ENCODE measurements around the gene ABHD11. TPM values are rescaled to one million over a fixed set of nuclear protein-coding genes. Genes with fewer than 3 reads are reported as not detected.
A peak's percentile ranks its signal among the peaks of the same experiment; 100 is the strongest.

ABHD11 gene
- total RNA-seq, 2 experiments from 2014 or later, result 8.5 to 11.5 TPM

- Histone ChIP-seq H3K27ac (ENCODE audit: low read depth in 1 of 2, low read length in 2 of 2) (no peak overlapping the region), H3K36me3 (ENCODE audit: insufficient read depth, low read length) (peaks cover 39% of the 10 kb centered on the region), H3K4me3 (ENCODE audit: low read length) (no peak overlapping the region), H3K9me3 (ENCODE audit: control insufficient read depth in 1 of 2, insufficient read depth in 1 of 2, low read length in 2 of 2) (no peaks in the 10 kb centered on the region), H3K4me1 (ENCODE audit: insufficient read depth, low read length) (peaks cover 4% of the 10 kb centered on the region), H3K27me3 (ENCODE audit: control insufficient read depth in 1 of 2, insufficient read depth in 2 of 2, low read length in 2 of 2) (no peaks in the 10 kb centered on the region)
- DNase-seq (peak in 4 of 14 experiments; percentile 19 to 65 (median 48)), ATAC-seq (ENCODE audit: poor library complexity) (peak; percentile 37)
- no peaks in the 10 kb centered on the region for H3K27me3 Mint-ChIP-seq
- H3K4me3 Mint-ChIP-seq, result no peak overlapping the region
- CTCF ChIA-PET, result interaction anchor here (0.9 to 1.0 kb wide), 2 partner anchors 33 kb away, joined by 3 to 5 read pairs; no protein-coding TSS in a partner anchor
- TF ChIP-seq CTCF (IDR thresholded peaks at IDR 0.05), result peak; percentile 46
- H3K9me3 Mint-ChIP-seq, result no peaks in the 10 kb centered on the region
- H3K27ac Mint-ChIP-seq, result peak overlapping the region; percentile 44
- peaks cover 39% of the 10 kb centered on the region for H3K36me3 Mint-ChIP-seq (ENCODE audit: low read depth)
- H3K4me1 Mint-ChIP-seq (ENCODE audit: low read depth), result peaks cover 2% of the 10 kb centered on the region
- intact Hi-C loops (cut with DNase I, micrococcal nuclease), result no loop called here
- POLR2A ChIA-PET, result interaction anchor here (1.0 kb wide), 1 partner anchor 37 kb away, joined by 4 read pairs; the partner anchor contains the start of gene ABHD11
These were observed 37.1 kb downstream of the ABHD11 start for GRCh38 chr7:73701357-73701995.

DNA sequence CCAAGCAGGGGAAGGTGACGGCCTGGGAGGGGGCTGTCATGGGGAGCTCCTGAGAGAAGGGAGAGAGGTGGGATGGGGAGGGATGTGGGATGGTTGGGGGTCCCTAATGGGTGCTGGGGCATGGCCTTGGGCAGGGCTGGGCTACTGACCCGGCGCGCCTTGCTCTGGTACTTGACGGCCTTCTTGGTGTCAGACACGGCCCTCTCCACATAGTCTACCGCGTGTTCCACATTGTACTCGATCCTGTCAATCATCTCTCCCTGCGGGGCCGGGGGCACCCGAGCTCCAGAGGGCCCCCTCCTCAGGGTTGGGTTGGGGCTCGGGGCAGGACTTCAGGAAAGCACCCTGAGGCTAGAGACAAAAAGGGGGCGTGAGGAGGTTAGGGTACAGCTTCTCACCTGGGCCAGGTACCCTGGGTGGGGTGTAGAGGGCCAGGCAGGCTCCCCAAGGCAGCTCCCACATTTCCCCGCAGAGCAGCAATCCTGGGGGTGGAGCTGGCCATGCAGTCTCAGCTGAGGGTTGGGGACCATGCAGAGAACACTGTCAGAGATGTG is 37.9 kb downstream of the ABHD11 start:
- no peak for DNase-seq
- no peaks in the 10 kb centered on the region for H3K9me3 Mint-ChIP-seq
- no peaks in the 10 kb centered on the region for H3K27me3 ChIP-seq (ENCODE audit: control insufficient read depth in 1 of 2, insufficient read depth in 2 of 2, low read length in 2 of 2)
- ChIA-PET CTCF (interaction anchor here (0.9 kb wide), 1 partner anchor 34 kb away, joined by 3 read pairs; no protein-coding TSS in a partner anchor), POLR2A (no interaction called here)
- no peak overlapping the region for H3K4me3 ChIP-seq (ENCODE audit: low read length)
- H3K4me3 Mint-ChIP-seq, result no peak overlapping the region
- peaks cover 3% of the 10 kb centered on the region for H3K4me1 Mint-ChIP-seq (ENCODE audit: low read depth)
- H3K27ac Mint-ChIP-seq, result no peak overlapping the region
- intact Hi-C loops (cut with DNase I, micrococcal nuclease), result no loop called here
- no peaks in the 10 kb centered on the region for H3K9me3 ChIP-seq (ENCODE audit: control insufficient read depth in 1 of 2, insufficient read depth in 1 of 2, low read length in 2 of 2)
- TF ChIP-seq CTCF (IDR thresholded peaks at IDR 0.05), result no peak
- H3K27ac ChIP-seq (ENCODE audit: low read depth in 1 of 2, low read length in 2 of 2), result no peak overlapping the region
- peaks cover 47% of the 10 kb centered on the region for H3K36me3 ChIP-seq (ENCODE audit: insufficient read depth, low read length)
- no peak for ATAC-seq (ENCODE audit: poor library complexity)
- H3K4me1 ChIP-seq (ENCODE audit: insufficient read depth, low read length), result peaks cover 4% of the 10 kb centered on the region
- H3K36me3 Mint-ChIP-seq (ENCODE audit: low read depth), result peaks cover 48% of the 10 kb centered on the region
- no peaks in the 10 kb centered on the region for H3K27me3 Mint-ChIP-seq

GRCh38 chr7:73700069-73700423 is 38.6 kb downstream of the ABHD11 start:
- H3K9me3 ChIP-seq (ENCODE audit: control insufficient read depth in 1 of 2, insufficient read depth in 1 of 2, low read length in 2 of 2), result no peaks in the 10 kb centered on the region
- ATAC-seq (ENCODE audit: poor library complexity), result no peak
- no peak overlapping the region for H3K27ac ChIP-seq (ENCODE audit: low read depth in 1 of 2, low read length in 2 of 2)
- no peaks in the 10 kb centered on the region for H3K27me3 ChIP-seq (ENCODE audit: control insufficient read depth in 1 of 2, insufficient read depth in 2 of 2, low read length in 2 of 2)
- no peak overlapping the region for H3K4me3 ChIP-seq (ENCODE audit: low read length)
- peaks cover 51% of the 10 kb centered on the region for H3K36me3 ChIP-seq (ENCODE audit: insufficient read depth, low read length)
- Mint-ChIP-seq H3K27ac (no peak overlapping the region), H3K27me3 (no peaks in the 10 kb centered on the region), H3K4me1 (ENCODE audit: low read depth) (peaks cover 4% of the 10 kb centered on the region), H3K36me3 (ENCODE audit: low read depth) (peaks cover 54% of the 10 kb centered on the region), H3K9me3 (no peaks in the 10 kb centered on the region), H3K4me3 (no peak overlapping the region)
- TF ChIP-seq CTCF (IDR thresholded peaks at IDR 0.05), result no peak
- ChIA-PET POLR2A (no interaction called here), CTCF (no interaction called here)
- DNase-seq, result no peak
- intact Hi-C loops (cut with DNase I, micrococcal nuclease), result no loop called here
- peaks cover 4% of the 10 kb centered on the region for H3K4me1 ChIP-seq (ENCODE audit: insufficient read depth, low read length)
